Measurements from ENCODE around the gene LSM12. TPM values are rescaled to one million over a fixed set of nuclear protein-coding genes. Genes with fewer than 3 reads are reported as not detected.

Gene LSM12
- total RNA-seq, 1 donor from 2014 or later: 39.1 TPM

GRCh38 chr17:44081681-44082080 lies 15.2 kb upstream of the LSM12 start:
- no peak overlapping the region for H3K4me3 ChIP-seq (ENCODE audit: low read depth, low read length)
- H3K36me3 ChIP-seq (ENCODE audit: control insufficient read depth, insufficient read depth, low read length): no peaks in the 10 kb centered on the region
- DNase-seq (ENCODE audit: low read depth): no peak
- H3K27me3 ChIP-seq (ENCODE audit: control insufficient read depth, insufficient read depth, low read length): no peaks in the 10 kb centered on the region
- TF ChIP-seq CTCF (IDR thresholded peaks at IDR 0.05; ENCODE audit: insufficient read depth, low read length, poor library complexity, severe bottlenecking): no peak

- no peak for TF ChIP-seq CTCF (IDR thresholded peaks at IDR 0.05; ENCODE audit: insufficient read depth, low read length, poor library complexity, severe bottlenecking)
- Histone ChIP-seq H3K4me3 (ENCODE audit: low read depth, low read length) (no peak overlapping the region), H3K27me3 (ENCODE audit: control insufficient read depth, insufficient read depth, low read length) (no peaks in the 10 kb centered on the region), H3K36me3 (ENCODE audit: control insufficient read depth, insufficient read depth, low read length) (no peaks in the 10 kb centered on the region)
- DNase-seq (ENCODE audit: low read depth): no peak
Observed at GRCh38 chr17:44079877-44080821, 13.7 kb upstream of the LSM12 start.

GRCh38 chr17:44078412-44078811 lies 11.9 kb upstream of the LSM12 start:
- no peak for DNase-seq (ENCODE audit: low read depth)
- no peaks in the 10 kb centered on the region for H3K36me3 ChIP-seq (ENCODE audit: control insufficient read depth, insufficient read depth, low read length)

GRCh38 chr17:44077595-44077909 lies 11.1 kb upstream of the LSM12 start:
- no peaks in the 10 kb centered on the region for H3K27me3 ChIP-seq (ENCODE audit: control insufficient read depth, insufficient read depth, low read length)
- DNase-seq (ENCODE audit: low read depth): no peak
- H3K36me3 ChIP-seq (ENCODE audit: control insufficient read depth, insufficient read depth, low read length): no peaks in the 10 kb centered on the region
- no peak overlapping the region for H3K4me3 ChIP-seq (ENCODE audit: low read depth, low read length)
- TF ChIP-seq CTCF (IDR thresholded peaks at IDR 0.05; ENCODE audit: insufficient read depth, low read length, poor library complexity, severe bottlenecking): no peak

More at GRCh38 chr17:44078412-44078811, 11.9 kb upstream of the LSM12 start:
- no peak for TF ChIP-seq CTCF (IDR thresholded peaks at IDR 0.05; ENCODE audit: insufficient read depth, low read length, poor library complexity, severe bottlenecking)
- no peaks in the 10 kb centered on the region for H3K27me3 ChIP-seq (ENCODE audit: control insufficient read depth, insufficient read depth, low read length)
- no peak overlapping the region for H3K4me3 ChIP-seq (ENCODE audit: low read depth, low read length)

GRCh38 chr17:44076716-44077594 lies 10.5 kb upstream of the LSM12 start:
- no peaks in the 10 kb centered on the region for H3K27me3 ChIP-seq (ENCODE audit: control insufficient read depth, insufficient read depth, low read length)
- TF ChIP-seq CTCF (IDR thresholded peaks at IDR 0.05; ENCODE audit: insufficient read depth, low read length, poor library complexity, severe bottlenecking): no peak
- DNase-seq (ENCODE audit: low read depth): no peak
- H3K36me3 ChIP-seq (ENCODE audit: control insufficient read depth, insufficient read depth, low read length): no peaks in the 10 kb centered on the region
- no peak overlapping the region for H3K4me3 ChIP-seq (ENCODE audit: low read depth, low read length)
